Body of pancreas (tissue), 4 donors: Measurements from ENCODE around the gene CDKAL1. TPM values are rescaled to one million over a fixed set of nuclear protein-coding genes. Genes with fewer than 3 reads are reported as not detected.

Source experiments
- ATAC-seq: fragments of 150-250 bp; one replicate; pipeline ENCODE4 v1.9.1; 2016
- DNase-seq, 4 donors: peaks; one replicate each; pipeline ENCODE4 v3.0.0-alpha.2; 2019
- H3K27ac ChIP-seq, 4 donors: fragments of 200-600 bp; sonication (generic); 1 replicate in 3 of 4; 2 replicates in 1 of 4; pipeline versions ENCODE4 v1.5.1 to v1.6.1; 2016 to 2019; ENCODE audit warnings: mild to moderate bottlenecking in 1 of 4, mixed read lengths in 1 of 4, moderate library complexity in 1 of 4
- H3K27me3 ChIP-seq, 2 donors: fragments of 200-600 bp; sonication (generic); one replicate each; pipeline ENCODE4 v1.6.0; 2016; ENCODE audit warnings: mild to moderate bottlenecking in 1 of 2
- H3K36me3 ChIP-seq, 2 donors: fragments of 200-600 bp; sonication (generic); replicated peaks in 1 of 2; 2 replicates each; pipeline ENCODE4 v1.5.1; 2016; ENCODE audit warnings: low read depth in 2 of 2; ENCODE audit not compliant: insufficient read depth in 1 of 2
- H3K4me1 ChIP-seq: fragments of 200-600 bp; sonication (generic); one replicate; pipeline ENCODE4 v1.6.0; 2016
- H3K4me3 ChIP-seq, 2 donors: fragments of 200-600 bp; sonication (generic); 1 replicate in 1 of 2; 2 replicates in 1 of 2; pipeline ENCODE4 v1.5.1; 2016 to 2019
- H3K9me3 ChIP-seq, 3 donors: fragments of 200-600 bp; sonication (generic); 1 replicate in 2 of 3; 2 replicates in 1 of 3; pipeline ENCODE4 v1.5.1; 2016
- CTCF ChIP-seq, 7 experiments: fragments of 450-650 bp in 4 of 7; fragments of 200-600 bp in 3 of 7; sonication (generic) in 3 of 7; IDR thresholded peaks; one replicate each; pipeline ENCODE4 v1.5.1; 2016 to 2019; ENCODE audit warnings: antibody characterized with exemption in 7 of 7
- POLR2A ChIP-seq, 3 donors: fragments of 450-650 bp; IDR thresholded peaks; one replicate each; pipeline ENCODE4 v1.6.1; 2016; ENCODE audit warnings: antibody characterized with exemption in 3 of 3, mild to moderate bottlenecking in 2 of 3
- WGBS, 2 donors: methylation state at CpG; one replicate each; pipeline ENCODE4 v1.1.5; 2017; 5-methylcytosine and 5-hydroxymethylcytosine counted together
- intact Hi-C: fragments of 100-400 bp; cut with DNase I; formaldehyde crosslinking; loops from one replicate; pipeline ENCODE4 v1.15.1; 2023
- total RNA-seq, 2 donors: library from RNA; depleted of rRNA; stranded (reverse); fragments of >200 nt; gene quantifications; one replicate each; pipeline ENCODE4 v1.1.0, GENCODE V29; 2016

Gene CDKAL1
- total RNA-seq, 2 donors from 2014 or later: 16.3 to 18.1 TPM

- Histone ChIP-seq H3K4me1 (no peaks in the 10 kb centered on the region), H3K36me3 (no peaks in the 10 kb centered on the region), H3K27me3 (no peaks in the 10 kb centered on the region), H3K27ac (no peak overlapping the region), H3K4me3 (no peak overlapping the region), H3K9me3 (no peaks in the 10 kb centered on the region)
- no peak for ATAC-seq
- intact Hi-C loops: no loop called here
- no peak for DNase-seq
- no peak for TF ChIP-seq POLR2A (IDR thresholded peaks at IDR 0.05)
- TF ChIP-seq CTCF (IDR thresholded peaks at IDR 0.05): no peak
- 77 to 91% methylated on average over 2 of the region's 2 CpGs for WGBS, 2 donors
Observed at GRCh38 chr6:21238208-21238607, 704.0 kb downstream of the CDKAL1 start.

GRCh38 chr6:21240709-21241108, 706.5 kb downstream of the CDKAL1 start:
- ATAC-seq (no peak), DNase-seq (no peak)
- peaks cover 12% of the 10 kb centered on the region for H3K4me1 ChIP-seq
- H3K4me3 ChIP-seq: no peak overlapping the region
- TF ChIP-seq POLR2A (IDR thresholded peaks at IDR 0.05) (no peak), CTCF (IDR thresholded peaks at IDR 0.05) (no peak)
- no peak overlapping the region for H3K27ac ChIP-seq
- no peaks in the 10 kb centered on the region for H3K27me3 ChIP-seq
- intact Hi-C loops: no loop called here
- 77 to 85% methylated on average over 2 of the region's 2 CpGs for WGBS, 2 donors
- no peaks in the 10 kb centered on the region for H3K36me3 ChIP-seq
- H3K9me3 ChIP-seq: no peaks in the 10 kb centered on the region

DNA sequence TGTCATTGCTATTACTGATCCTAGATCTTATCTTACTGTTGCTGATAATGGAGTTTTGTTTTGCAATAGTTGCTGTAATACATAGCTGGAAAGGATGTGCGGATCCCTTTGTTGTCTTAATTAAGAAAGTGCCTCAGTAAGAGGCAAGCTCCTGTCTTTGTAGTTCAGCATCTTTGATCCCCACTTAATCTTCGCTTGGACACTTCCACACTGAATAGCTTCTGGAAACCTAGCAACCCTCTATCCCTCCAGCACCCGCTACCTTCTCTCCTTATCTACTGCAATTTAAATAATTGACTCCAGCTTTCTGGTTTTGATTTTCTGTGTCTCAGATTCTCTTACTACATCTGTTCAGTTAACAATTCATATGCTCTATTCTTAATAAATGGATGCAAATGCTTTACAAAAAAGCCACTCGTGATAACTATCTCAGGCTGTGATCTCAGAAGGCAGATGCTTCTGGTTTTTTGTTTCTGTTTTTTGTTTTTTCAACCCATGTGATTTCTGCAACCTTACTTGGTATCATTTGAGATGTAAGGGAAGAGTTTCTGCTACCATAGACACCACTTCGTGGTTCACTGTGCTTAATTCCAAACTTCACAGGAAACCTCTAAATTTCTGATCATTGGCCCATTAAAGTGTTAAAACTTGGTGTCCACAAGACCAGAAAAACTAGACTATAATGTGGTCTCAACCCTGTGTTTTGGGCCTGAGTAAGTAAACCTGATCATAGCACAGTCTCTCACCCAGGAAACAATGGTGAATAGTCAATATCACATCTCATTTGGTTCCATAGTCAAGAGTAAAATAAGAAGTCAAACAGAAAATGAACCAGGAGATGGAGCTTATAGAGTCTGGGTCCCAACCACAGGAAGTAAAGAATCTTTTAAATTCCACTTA, 707.2 kb downstream of the CDKAL1 start:
- no peak for TF ChIP-seq POLR2A (IDR thresholded peaks at IDR 0.05)
- TF ChIP-seq CTCF (IDR thresholded peaks at IDR 0.05): no peak
- no peaks in the 10 kb centered on the region for H3K27me3 ChIP-seq
- peaks cover 13% of the 10 kb centered on the region for H3K4me1 ChIP-seq
- H3K27ac ChIP-seq: no peak overlapping the region
- no peaks in the 10 kb centered on the region for H3K36me3 ChIP-seq
- WGBS, 2 donors: 81 to 90% methylated on average over 5 of the region's 5 CpGs
- no peaks in the 10 kb centered on the region for H3K9me3 ChIP-seq
- intact Hi-C loops: no loop called here
- ATAC-seq (no peak), DNase-seq (no peak)
- H3K4me3 ChIP-seq: no peak overlapping the region

DNA sequence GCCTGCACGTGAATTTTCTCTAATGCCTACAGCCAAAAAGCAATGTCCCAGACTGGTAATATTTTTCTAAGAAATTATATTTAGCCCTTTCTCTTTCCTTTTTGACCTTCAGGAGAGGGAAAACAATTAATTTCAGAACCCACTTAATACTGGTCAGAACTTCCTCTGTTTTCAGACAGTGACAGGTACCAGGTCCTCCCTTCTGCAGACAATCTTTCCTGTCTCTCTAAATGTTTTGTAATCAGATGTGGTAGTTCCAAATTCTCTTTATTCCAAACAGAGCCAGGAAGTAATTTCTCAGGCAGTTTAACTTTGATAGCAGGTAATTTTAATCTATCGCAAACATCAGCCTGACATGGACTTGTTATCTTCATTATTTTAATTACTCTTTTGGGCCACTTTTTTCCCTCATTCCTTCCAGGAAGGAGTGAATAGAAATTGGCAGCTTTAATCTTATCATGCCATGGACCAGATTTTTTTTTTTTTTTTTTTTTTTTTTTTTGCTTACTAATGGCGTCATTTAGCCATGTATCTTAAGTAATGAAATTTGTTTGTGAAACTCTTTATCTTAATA, 710.7 kb downstream of the CDKAL1 start:
- Histone ChIP-seq H3K36me3 (no peaks in the 10 kb centered on the region), H3K27ac (no peak overlapping the region), H3K27me3 (no peaks in the 10 kb centered on the region), H3K9me3 (no peaks in the 10 kb centered on the region), H3K4me1 (peaks cover 13% of the 10 kb centered on the region), H3K4me3 (no peak overlapping the region)
- TF ChIP-seq CTCF (IDR thresholded peaks at IDR 0.05) (no peak), POLR2A (IDR thresholded peaks at IDR 0.05) (no peak)
- 11 to 15% methylated on average over 3 of the region's 3 CpGs for WGBS, 2 donors
- no peak for DNase-seq
- no peak for ATAC-seq
- intact Hi-C loops: no loop called here
